Upper lobe of left lung (tissue), 6 donors: ENCODE measurements around the gene MAN1C1. TPM values are rescaled to one million over a fixed set of nuclear protein-coding genes. Genes with fewer than 3 reads are reported as not detected.

Experiments
- ATAC-seq, 2 donors: fragments of 200-7000 bp; cut with Tn5 transposase; one replicate each; pipeline ENCODE4 v1.9.1; 2022; ENCODE audit warnings: mild to moderate bottlenecking in 2 of 2, moderate library complexity in 2 of 2; ENCODE audit not compliant: low FRiP score in 2 of 2
- DNase-seq, 2 donors: peaks; one replicate each; pipeline ENCODE4 v3.0.0-alpha.2; 2019 to 2020
- H3K27ac ChIP-seq, 4 donors: fragments of 200-600 bp; sonication (generic); one replicate each; pipeline ENCODE4 v1.5.1; 2016 to 2019
- H3K27me3 ChIP-seq, 4 donors: fragments of 200-600 bp; sonication (generic); one replicate each; pipeline ENCODE4 v1.5.1; 2017 to 2019
- H3K36me3 ChIP-seq, 4 donors: fragments of 200-600 bp; sonication (generic); one replicate each; pipeline ENCODE4 v1.5.1; 2016 to 2019
- H3K4me1 ChIP-seq, 4 donors: fragments of 200-600 bp; sonication (generic); one replicate each; pipeline ENCODE4 v1.5.1; 2018 to 2019
- H3K4me3 ChIP-seq, 4 donors: fragments of 200-600 bp; sonication (generic); one replicate each; pipeline ENCODE4 v1.5.1; 2017 to 2019; ENCODE audit warnings: mild to moderate bottlenecking in 2 of 4, moderate library complexity in 1 of 4
- H3K9me3 ChIP-seq, 4 donors: fragments of 200-600 bp; sonication (generic); one replicate each; pipeline ENCODE4 v1.5.1; 2018 to 2019
- EP300 ChIP-seq, 4 donors: sonication (generic); formaldehyde crosslinking; IDR thresholded peaks; one replicate each; pipeline ENCODE4 v1.5.1; 2017; ENCODE audit warnings: antibody characterized with exemption in 4 of 4, control low read depth in 2 of 4
- POLR2A ChIP-seq, 4 donors: fragments of 450-650 bp; IDR thresholded peaks; one replicate each; pipeline ENCODE4 v1.5.1; 2016 to 2017; ENCODE audit warnings: antibody characterized with exemption in 4 of 4, mild to moderate bottlenecking in 2 of 4
- POLR2AphosphoS5 ChIP-seq, 2 donors: sonication (generic); formaldehyde crosslinking; IDR thresholded peaks; one replicate each; pipeline ENCODE4 v1.5.1; 2017; ENCODE audit warnings: antibody characterized with exemption in 2 of 2
- WGBS, 2 donors: methylation state at CpG; one replicate each; pipeline ENCODE4 v1.1.5; 2017 to 2018; 5-methylcytosine and 5-hydroxymethylcytosine counted together
- total RNA-seq, 6 donors: library from RNA; depleted of rRNA in 4 of 6; stranded (reverse); fragments of >200 nt in 4 of 6; gene quantifications; one replicate each; pipeline versions ENCODE4 v1.1.0 to v1.2.1, GENCODE V29; 2016 to 2021
- TF ChIP-seq, protein P1 (sequence below), 6 experiments: fragments of 450-650 bp in 4 of 6; fragments of 200-600 bp in 2 of 6; sonication (generic) in 2 of 6; IDR thresholded peaks; one replicate each; pipeline ENCODE4 v1.5.1; 2016 to 2019; ENCODE audit warnings: antibody characterized with exemption in 6 of 6
- donor health status: DM: no; HTN: no; CAD: no; lungs with moderate emphysema.
- donor health status: DM: no; HTN: yes; CAD: no; lungs with severe emphysema.

The MAN1C1 gene
- total RNA-seq, 6 donors from 2014 or later = 5.3 to 32.5 (median 16.2) TPM

DNA sequence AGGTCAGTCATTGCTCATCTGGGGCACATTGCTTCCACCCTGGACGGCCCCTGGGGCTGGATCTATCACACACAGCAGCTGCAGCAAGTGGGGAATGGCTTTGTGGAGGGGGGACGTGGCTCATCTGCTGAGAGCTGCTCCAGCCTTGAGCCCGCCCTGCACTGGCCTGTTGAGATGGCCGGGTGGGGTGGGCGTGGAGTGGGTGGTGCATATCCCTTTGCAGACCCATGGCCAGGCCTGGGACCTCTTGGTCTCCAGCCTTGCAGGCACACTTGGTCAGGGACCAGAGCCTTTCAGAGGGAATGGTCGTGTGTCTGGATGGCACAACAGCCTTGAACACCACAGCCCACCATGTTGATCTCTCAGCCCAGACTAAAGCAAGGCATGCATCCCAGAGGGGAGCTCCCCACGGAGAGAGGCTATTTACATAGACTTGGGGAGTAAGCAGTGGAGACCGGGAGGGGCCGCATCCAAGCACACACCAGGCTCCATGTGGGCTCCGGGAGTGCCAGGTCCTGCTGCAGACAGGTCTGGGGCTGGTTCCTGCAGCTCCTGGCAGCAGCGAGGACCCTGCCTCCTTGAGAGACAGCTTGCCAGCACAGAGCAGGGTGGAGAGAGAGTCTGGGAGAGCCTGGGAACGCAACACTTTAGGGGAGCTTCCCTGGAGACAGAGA, 130.6 kb downstream of the MAN1C1 start:
- no peaks in the 10 kb centered on the region for H3K9me3 ChIP-seq
- 82 to 87% methylated on average over 4 to 8 of the region's 12 CpGs for WGBS, 2 donors
- no peak overlapping the region for H3K27ac ChIP-seq
- ATAC-seq (no peak), DNase-seq (no peak)
- no peaks in the 10 kb centered on the region for H3K36me3 ChIP-seq
- peaks cover 18 to 35% (median 28%) of the 10 kb centered on the region in 4 donors for H3K4me1 ChIP-seq
- H3K27me3 ChIP-seq = no peaks in the 10 kb centered on the region
- H3K4me3 ChIP-seq = no peak overlapping the region
- TF ChIP-seq EP300 (IDR thresholded peaks at IDR 0.05) (no peak), POLR2AphosphoS5 (IDR thresholded peaks at IDR 0.05) (no peak), POLR2A (IDR thresholded peaks at IDR 0.05) (no peak)
- TF ChIP-seq, protein P1, sequence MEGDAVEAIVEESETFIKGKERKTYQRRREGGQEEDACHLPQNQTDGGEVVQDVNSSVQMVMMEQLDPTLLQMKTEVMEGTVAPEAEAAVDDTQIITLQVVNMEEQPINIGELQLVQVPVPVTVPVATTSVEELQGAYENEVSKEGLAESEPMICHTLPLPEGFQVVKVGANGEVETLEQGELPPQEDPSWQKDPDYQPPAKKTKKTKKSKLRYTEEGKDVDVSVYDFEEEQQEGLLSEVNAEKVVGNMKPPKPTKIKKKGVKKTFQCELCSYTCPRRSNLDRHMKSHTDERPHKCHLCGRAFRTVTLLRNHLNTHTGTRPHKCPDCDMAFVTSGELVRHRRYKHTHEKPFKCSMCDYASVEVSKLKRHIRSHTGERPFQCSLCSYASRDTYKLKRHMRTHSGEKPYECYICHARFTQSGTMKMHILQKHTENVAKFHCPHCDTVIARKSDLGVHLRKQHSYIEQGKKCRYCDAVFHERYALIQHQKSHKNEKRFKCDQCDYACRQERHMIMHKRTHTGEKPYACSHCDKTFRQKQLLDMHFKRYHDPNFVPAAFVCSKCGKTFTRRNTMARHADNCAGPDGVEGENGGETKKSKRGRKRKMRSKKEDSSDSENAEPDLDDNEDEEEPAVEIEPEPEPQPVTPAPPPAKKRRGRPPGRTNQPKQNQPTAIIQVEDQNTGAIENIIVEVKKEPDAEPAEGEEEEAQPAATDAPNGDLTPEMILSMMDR (IDR thresholded peaks at IDR 0.05) = no peak

DNA sequence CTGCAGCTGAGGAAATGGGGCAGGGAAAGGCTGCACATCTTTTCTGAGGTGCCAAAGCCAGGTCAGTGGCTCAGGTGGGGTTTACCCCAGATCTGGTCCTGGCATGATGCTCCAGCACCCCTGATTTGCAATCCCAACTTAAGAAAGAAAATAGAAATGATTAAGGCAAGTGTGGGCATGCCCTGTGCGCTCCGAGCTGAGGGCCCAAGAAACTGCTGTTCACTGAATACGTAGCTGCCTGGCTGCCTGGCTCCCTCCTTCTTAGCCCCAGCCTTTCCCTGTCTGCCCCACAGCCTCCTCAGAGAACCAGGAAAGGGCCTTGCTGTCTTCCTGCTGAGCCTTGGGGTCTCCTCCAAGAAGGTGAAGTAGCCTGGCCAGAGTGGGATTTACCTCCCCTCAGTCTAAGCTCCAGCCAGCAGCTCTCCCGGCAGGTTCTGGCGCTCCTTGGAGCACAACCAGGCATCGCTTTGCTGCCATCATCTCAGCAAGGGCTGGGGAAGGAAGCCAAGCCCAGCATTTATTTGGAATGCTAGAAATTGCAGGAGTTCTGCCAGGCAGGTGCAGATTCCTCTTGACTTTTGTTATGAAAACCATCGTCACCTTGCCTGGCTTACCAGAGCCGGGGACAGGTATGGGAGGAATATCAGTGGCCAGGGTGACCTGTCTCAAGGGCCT, 132.1 kb downstream of the MAN1C1 start:
- ATAC-seq (no peak), DNase-seq (no peak)
- Histone ChIP-seq H3K4me1 (peaks cover 10 to 26% (median 20%) of the 10 kb centered on the region in 4 donors), H3K9me3 (no peaks in the 10 kb centered on the region), H3K36me3 (no peaks in the 10 kb centered on the region), H3K27me3 (no peaks in the 10 kb centered on the region), H3K27ac (no peak overlapping the region), H3K4me3 (no peak overlapping the region)
- no peak for TF ChIP-seq POLR2A (IDR thresholded peaks at IDR 0.05)
- WGBS, 2 donors = 77 to 85% methylated on average over 8 of the region's 8 CpGs

DNA sequence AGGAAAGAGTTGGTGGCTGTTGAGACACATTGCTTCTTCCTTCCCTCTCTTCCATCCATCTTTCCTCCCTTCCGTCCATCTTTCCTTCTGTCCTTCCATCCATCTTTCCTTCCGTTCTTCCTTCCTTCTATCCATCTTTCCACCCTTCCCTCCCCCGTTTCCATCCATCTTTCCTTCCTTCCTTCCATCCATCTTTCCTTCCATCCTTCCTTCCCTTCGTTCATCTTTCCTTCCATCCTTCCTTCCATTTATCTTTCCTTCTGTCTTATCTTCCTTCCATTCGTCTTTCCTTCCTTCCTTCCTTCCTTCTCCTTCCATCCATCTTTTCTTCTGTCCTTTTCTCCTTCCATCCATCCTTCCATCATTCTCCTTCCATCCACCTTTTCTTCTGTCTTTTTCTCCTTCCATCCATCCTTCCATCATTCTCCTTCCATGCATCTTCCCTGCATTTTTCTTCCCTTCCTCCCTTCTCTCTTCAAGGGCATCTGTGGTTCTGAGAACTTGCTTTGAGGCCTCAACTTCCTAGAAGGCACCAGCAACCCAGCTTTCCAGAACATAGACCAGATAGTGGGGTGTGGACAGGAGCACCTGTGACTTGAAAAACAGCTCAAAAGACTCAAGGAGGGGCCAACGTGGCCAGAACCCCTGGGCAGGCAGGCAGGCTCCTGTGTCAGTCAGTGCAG, 134.5 kb downstream of the MAN1C1 start:
- TF ChIP-seq EP300 (IDR thresholded peaks at IDR 0.05) = no peak
- TF ChIP-seq POLR2A (IDR thresholded peaks at IDR 0.05) = no peak
- TF ChIP-seq POLR2AphosphoS5 (IDR thresholded peaks at IDR 0.05) = no peak
- TF ChIP-seq, protein P1 (IDR thresholded peaks at IDR 0.05) = no peak
- DNase-seq (no peak), ATAC-seq (no peak)
- Histone ChIP-seq H3K4me3 (no peak overlapping the region), H3K36me3 (no peaks in the 10 kb centered on the region), H3K27ac (no peak overlapping the region), H3K9me3 (no peaks in the 10 kb centered on the region), H3K4me1 (peaks cover 0 to 27% (median 15%) of the 10 kb centered on the region in 4 donors), H3K27me3 (no peaks in the 10 kb centered on the region)
- WGBS, 2 donors = 78 to 90% methylated on average over 5 to 6 of the region's 6 CpGs

DNA sequence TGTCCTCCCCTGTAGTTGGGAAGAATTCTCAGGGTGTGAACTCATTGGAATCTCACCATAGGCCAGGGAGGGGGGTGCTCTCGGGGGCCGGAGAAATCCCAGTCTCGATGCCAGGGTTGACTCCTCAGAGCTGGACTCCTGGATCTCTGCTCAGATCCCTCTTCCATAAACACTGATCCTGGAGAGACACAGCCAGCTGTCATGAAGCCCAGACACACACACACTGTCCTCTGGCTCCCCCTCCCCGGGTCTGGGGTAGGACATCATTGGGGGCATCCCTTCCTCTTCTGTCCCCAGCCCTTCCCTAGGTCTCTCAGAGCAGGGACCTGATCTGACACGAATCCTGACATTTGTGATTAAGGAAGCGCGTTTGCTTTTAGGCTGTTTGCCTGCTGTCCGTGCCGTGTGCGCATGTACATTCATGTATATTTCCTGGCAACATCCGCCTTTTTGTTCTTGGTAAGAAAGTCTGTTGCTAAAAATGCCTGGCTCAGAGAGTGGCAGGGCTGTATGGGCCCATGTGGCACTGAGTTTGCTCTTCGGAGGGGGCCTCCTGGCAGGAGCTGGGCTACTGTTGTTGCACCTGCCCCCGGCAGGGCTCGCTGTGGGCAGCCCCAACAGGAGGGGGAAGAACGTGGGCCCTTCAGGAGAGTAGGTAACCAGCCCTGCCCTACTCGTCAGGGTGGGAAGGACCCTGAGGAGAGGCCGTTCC, 138.0 kb downstream of the MAN1C1 start:
- H3K4me1 ChIP-seq = peaks cover 0 to 26% (median 14%) of the 10 kb centered on the region in 4 donors
- H3K4me3 ChIP-seq = no peak overlapping the region
- H3K9me3 ChIP-seq = no peaks in the 10 kb centered on the region
- WGBS, 2 donors = 63% methylated on average over 9 to 16 of the region's 17 CpGs
- TF ChIP-seq, protein P1 (IDR thresholded peaks at IDR 0.05) = peak in 1 of 6 experiments; percentile 6
- TF ChIP-seq EP300 (IDR thresholded peaks at IDR 0.05) = no peak
- ATAC-seq (no peak), DNase-seq (no peak)
- no peaks in the 10 kb centered on the region for H3K36me3 ChIP-seq
- H3K27ac ChIP-seq = no peak overlapping the region
- no peaks in the 10 kb centered on the region for H3K27me3 ChIP-seq
